Endometrium (tissue), 2 donors: ENCODE measurements around the gene FAM53B.

Experiments used
- FAIRE-seq: peaks from 2 replicates; lab custom pipeline; 2012; peaks lifted over from hg19 to GRCh38; lab: Jason Lieb, UNC
- donor health status: control.
- donor health status: control.

The FAM53B gene

DNA sequence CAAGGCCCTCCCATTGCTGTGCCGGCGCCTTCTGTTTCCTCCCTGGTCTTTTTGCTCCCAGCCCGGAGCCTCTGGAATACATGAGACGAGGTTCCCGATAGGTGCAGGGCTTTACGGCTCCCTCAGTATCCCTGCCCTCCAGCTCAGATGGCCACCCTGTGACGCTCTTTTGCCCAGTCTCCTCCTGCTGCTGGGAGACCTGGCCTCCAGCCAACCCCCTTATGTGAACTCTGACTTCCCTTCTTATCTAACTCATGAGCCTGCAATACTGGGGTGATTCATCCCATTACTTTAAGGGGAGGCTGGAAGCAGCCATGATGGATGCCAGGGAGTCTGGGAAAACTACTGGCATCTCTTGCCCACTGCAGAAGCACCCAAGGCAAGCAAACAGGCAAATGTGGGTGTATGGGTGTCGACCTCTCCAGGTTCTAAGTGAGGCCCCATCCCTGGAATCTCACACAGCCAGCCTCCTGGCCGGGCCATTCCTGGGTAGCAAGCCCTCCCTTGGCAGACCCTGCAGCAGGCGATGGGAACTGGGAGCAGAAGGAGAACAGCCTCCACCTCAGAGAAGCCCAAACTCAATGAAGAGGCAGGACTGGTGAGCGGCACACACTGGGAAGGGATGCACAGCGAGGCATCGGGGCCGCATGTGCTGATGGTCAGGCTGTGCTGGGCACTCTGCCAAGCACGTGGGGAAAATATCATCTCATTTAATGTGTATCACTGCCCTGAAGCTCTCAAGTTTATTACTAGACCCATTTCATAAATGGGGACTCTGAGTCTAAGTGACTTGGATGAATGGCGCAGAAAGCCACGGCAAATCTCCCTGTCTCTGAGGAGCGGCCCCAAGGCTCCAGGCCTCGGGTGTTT is 97.5 kb downstream of the FAM53B start:
- FAIRE-seq = no peak

- FAIRE-seq = no peak
Observed at GRCh38 chr10:124645467-124646095, 98.6 kb downstream of the FAM53B start.

GRCh38 chr10:124644771-124645415 is 99.3 kb downstream of the FAM53B start:
- FAIRE-seq = no peak

DNA sequence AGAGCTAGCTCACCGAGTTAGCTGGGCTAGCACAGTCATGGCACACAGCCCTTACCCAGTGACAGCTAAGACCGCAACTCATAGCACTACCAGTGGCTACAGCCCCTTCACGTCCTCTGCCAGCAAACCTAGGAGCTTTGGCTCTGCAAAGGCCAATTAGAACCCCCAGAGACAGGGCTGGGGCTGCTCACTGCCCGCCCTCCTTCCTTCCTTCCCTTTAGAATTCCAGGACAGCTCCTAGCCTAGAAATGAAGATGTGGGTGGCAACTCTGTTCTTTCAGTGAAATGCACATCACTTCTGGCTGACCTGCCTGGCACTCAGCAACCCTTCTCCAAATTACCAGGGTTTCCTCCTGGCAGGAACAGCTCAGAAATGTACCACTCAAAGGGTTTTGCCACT is 99.9 kb downstream of the FAM53B start:
- no peak for FAIRE-seq

DNA sequence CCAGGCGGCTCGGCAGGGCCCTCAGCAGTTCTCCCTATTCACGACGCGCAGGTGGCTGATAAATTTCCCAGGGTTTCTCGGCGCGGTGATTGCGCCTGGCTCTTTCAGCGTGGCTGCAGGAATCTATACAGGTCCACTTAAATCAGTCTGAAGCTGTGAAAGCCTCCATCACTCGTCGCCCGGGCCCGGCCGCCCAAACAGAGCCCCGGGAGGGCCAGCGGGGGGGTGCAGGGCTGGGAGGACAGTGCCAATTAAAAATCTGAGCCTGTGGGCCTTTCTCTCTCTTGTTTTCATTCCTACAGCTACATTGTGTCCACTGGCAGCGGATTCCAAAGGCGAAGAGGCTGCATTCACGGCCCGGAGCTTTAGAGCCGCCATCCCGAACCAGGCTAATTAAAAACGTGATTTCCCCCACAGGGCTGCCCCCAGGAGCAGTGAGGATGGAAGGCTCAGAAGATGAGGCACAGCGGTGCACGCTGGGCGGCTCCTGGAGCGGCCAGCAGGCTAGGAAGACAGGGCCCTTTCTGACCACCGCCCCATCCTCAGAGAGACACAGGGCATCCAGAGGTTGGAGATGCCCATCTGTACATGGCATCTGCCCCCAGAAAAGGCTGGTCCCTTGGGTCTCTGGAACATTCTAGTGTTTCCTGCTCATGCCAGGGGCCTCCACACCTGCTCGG is 100.7 kb downstream of the FAM53B start:
- FAIRE-seq = no peak

DNA sequence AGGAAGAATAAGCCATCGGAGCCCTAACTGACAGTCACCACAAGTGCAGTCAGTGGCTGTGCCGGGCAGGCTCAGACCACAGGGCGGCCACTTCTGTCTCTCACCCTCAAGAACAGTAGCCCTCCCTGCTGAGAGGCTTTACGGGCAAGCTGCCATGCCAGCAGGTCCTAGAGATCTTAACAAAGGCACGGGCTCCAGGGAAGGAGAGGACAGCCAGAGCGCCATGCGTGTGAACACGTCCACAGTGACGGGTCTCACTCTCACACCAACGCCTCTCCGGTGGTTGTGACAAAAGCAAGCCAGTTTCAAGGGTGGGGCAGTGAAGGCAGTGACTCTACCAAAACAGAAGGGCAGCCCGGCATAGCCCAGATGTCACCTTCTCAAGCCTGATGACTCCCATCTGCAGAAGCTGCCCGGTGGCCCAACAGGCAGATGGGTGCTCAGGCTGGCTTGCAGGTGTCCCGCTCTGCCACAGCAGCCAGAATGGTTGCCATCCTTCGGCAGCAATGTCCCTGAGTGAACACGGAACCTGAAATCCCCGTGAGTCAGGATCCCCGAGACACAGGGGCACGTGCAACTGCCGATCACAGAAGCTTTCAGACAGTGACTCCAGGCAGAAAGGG is 102.0 kb downstream of the FAM53B start:
- no peak for FAIRE-seq

- no peak for FAIRE-seq
Observed at GRCh38 chr10:124641282-124642087, 102.7 kb downstream of the FAM53B start.

DNA sequence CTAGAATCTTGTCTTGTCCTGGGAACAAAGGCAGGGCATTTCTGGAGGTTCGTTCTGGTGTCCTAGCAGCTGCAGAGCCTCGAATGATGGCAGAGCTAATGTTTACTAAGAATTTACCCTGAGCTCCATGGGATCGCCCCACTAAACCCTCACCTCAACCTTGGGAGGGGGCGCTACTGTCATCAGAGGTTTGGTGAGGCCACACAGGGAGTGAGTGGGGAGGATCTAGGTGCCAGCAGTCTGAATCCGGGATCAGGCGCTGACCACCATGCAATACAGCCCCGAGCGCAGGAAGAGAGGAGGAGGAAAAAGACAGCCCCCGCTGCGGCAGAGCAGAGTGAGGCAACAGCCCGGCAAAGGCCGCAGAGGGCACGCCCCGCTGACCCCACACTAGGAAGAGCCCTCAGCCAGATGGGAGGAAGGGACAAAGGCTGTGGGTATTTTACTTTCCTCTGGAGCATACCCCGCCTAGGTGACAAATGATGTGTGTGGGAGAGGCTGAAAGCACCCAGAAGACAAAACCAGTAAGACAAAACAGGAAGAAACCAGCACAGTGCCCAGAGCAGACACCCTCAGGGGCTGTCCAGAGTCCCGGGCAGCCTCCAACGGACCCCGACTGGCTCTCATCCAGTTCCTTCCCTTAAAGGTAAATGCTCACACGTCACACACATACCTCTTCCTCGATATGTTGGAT is 103.5 kb downstream of the FAM53B start:
- FAIRE-seq = no peak

GRCh38 chr10:124640056-124640455 is 104.1 kb downstream of the FAM53B start:
- no peak for FAIRE-seq

DNA sequence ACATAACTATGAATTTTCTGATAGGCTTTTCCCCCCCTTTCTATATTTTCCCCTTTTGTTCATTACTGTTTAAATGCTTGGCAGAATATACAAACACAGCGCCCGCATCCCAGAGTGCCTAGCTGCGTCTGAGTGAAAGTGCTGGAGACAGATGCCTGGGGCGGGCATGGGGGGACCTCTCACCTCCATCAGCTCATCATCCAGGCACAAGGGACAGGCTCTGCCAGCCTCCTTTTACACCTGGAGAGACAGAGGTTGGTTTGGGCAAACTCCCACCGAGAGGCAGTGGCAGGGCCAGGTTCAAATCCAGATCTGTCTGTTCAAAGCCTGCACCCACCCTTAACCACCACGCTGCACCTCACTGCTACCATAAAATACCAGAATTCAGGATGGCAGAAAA is 104.5 kb downstream of the FAM53B start:
- no peak for FAIRE-seq

- no peak for FAIRE-seq
Observed at GRCh38 chr10:124639206-124639605, 105.0 kb downstream of the FAM53B start.

DNA sequence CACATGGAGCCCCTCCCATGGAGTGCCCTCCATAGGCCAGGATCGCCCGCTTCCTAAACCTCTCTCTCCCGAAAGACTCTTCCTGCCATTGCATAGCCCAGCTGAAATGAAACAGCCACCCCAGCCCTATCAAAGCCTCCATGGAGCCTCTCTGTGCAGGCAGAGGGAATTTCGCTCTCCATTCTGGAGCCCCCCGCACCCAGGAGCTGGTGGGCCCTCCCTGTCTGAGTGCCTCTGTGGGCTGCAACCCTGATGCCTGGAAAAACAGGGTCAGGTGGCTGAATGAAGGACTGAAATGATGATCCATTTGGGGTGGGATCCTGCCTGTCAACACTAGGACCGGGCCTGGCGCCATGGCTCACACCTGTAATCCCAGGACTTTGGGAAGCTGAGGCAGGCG is 106.4 kb downstream of the FAM53B start:
- FAIRE-seq = no peak

DNA sequence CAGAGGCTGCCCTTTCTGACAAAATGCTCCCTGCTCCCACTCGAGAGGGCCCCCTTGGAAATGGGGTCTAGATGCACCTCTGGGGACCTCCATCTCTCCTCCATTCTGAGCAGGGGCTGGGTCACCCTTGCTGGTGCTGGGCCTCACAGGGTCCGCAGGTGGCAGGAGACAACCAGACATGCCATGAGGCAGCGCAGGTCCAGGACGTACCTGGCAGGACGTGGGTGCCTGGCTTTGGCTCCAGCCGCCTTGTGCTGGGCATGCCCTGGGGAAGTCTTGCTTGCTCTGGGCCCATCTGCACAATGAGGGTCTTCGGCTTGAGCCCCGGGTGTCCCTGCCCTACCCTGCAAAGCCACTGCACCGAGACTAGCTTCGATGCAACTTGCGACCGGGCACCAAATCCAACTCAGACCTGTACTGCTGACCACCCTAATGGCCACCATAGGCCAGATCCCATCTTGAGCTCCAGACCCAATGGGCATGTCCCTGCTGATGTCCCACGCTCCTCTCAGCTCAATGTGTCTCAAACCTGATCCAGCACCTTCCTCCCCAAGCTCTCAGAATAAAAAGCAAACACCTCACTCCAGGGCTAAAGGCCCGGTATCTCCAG is 107.0 kb downstream of the FAM53B start:
- no peak for FAIRE-seq

DNA sequence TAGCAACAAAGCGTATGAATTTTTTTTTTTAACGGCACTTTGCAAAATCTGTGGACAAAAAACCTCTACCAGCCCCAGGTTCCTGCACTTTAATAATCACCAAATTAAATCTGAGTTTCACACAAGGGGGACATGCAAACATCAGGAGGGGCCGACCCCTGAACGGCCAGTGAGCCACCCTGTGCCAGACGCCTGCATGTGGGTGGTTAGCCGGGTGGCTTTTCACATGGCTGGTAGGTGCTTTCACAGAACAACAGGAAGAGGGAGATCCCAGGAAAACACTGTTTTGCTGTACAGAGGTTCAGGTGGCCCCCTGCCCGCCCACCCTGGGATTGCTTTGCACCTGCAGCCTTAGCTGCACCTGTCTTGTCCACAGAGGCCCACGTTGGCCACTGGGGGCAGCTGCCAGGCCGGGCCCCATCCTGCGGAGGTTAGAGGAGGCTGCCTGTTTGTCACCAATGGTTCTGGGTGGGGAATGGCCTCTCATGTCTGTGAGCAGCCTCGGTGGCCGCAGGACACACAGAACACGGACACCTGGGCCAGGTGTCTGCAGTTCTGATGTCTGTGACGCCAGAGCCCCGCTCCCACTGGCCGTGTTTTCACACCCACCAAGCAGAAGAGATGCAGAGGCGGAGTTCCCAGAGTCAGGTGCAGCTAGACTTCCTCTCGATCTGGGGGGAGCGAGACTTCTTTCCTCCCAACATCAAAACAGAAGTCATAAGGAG is 107.7 kb downstream of the FAM53B start:
- no peak for FAIRE-seq

DNA sequence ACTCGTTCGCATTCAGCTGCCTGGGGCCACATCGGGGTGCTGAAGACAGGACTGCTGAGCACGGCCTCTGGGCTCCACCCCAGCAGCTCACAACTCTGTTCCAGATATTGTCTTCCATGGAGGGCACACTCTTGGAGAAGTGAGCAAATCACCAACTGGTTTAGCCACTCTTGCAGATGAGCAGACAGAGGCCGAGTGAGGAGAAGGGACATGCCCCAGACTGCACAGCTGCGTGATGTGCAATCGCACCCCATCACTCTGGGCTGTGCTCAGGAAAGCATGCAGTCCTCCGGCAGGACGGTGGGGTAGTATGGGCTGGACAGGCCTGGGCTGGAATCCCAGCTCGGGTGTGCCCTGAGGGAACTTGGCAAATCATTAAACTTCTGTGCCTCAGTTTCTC is 111.6 kb downstream of the FAM53B start:
- no peak for FAIRE-seq

- no peak for FAIRE-seq
Observed at GRCh38 chr10:124632064-124632531, 112.1 kb downstream of the FAM53B start.

GRCh38 chr10:124630551-124630950 is 113.6 kb downstream of the FAM53B start:
- FAIRE-seq = no peak

DNA sequence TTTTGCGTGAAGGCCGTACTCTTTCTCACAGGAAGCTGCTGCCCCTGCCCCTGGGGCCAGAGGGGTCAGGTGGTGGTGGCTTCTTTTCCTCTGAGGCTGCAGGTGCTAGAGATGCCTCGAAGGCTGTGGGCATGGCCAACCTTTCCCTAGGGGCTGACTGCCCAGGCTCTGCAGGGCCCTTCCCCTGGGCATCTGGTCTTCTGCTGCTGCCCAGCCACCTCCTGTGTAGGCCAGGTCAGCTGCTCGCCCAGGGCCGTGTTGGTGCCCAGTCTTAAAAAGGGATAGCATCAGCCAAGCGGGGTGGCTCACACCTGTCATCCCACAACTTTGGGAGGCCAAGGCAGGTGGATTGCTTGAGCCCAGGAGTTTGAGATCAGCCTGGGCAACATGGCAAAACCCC is 114.3 kb downstream of the FAM53B start:
- no peak for FAIRE-seq

GRCh38 chr10:124629415-124629814 is 114.8 kb downstream of the FAM53B start:
- FAIRE-seq = no peak

GRCh38 chr10:124628676-124629021 is 115.5 kb downstream of the FAM53B start:
- FAIRE-seq = no peak
